ENCODE data around the gene DIP2C.

- TF ChIP-seq, protein P1, sequence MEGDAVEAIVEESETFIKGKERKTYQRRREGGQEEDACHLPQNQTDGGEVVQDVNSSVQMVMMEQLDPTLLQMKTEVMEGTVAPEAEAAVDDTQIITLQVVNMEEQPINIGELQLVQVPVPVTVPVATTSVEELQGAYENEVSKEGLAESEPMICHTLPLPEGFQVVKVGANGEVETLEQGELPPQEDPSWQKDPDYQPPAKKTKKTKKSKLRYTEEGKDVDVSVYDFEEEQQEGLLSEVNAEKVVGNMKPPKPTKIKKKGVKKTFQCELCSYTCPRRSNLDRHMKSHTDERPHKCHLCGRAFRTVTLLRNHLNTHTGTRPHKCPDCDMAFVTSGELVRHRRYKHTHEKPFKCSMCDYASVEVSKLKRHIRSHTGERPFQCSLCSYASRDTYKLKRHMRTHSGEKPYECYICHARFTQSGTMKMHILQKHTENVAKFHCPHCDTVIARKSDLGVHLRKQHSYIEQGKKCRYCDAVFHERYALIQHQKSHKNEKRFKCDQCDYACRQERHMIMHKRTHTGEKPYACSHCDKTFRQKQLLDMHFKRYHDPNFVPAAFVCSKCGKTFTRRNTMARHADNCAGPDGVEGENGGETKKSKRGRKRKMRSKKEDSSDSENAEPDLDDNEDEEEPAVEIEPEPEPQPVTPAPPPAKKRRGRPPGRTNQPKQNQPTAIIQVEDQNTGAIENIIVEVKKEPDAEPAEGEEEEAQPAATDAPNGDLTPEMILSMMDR (IDR thresholded peaks at IDR 0.05): no peak
- no peak for TF ChIP-seq POLR2A (IDR thresholded peaks at IDR 0.05)
Measured at GRCh38 chr10:615583-616152, 73.8 kb downstream of the DIP2C start.
